AG04449 (cell line): Measurements from ENCODE around the gene NOL4L.

Source experiments
- CTCF ChIA-PET: fragments of 350-600 bp; formaldehyde crosslinking; extraction: SDS; loops from one replicate; lab custom pipeline; 2021; ENCODE audit warnings: antibody characterized with exemption; lab: Yijun Ruan, JAX
- POLR2A ChIA-PET: fragments of 400-600, 350-600 bp; formaldehyde crosslinking; extraction: SDS; loops from one replicate; lab custom pipeline; 2020; ENCODE audit warnings: antibody characterized with exemption, inconsistent platforms; lab: Yijun Ruan, JAX
- DNase-seq: peaks from one replicate; pipeline ENCODE4 v3.0.0-alpha.2; 2010; ENCODE audit warnings: low read depth, low spot score
- H3K4me3 ChIP-seq: 2 replicates; pipeline ENCODE4 v1.5.1; 2011; ENCODE audit warnings: low read depth, mild to moderate bottlenecking, control low read depth, low read length
- CTCF ChIP-seq: IDR thresholded peaks from one replicate; pipeline ENCODE4 v1.5.1; 2011; ENCODE audit warnings: mild to moderate bottlenecking, moderate library complexity, low read length, control low read depth, inconsistent platforms; ENCODE audit not compliant: insufficient read depth; ENCODE audit errors: missing control alignments

The NOL4L gene

DNA sequence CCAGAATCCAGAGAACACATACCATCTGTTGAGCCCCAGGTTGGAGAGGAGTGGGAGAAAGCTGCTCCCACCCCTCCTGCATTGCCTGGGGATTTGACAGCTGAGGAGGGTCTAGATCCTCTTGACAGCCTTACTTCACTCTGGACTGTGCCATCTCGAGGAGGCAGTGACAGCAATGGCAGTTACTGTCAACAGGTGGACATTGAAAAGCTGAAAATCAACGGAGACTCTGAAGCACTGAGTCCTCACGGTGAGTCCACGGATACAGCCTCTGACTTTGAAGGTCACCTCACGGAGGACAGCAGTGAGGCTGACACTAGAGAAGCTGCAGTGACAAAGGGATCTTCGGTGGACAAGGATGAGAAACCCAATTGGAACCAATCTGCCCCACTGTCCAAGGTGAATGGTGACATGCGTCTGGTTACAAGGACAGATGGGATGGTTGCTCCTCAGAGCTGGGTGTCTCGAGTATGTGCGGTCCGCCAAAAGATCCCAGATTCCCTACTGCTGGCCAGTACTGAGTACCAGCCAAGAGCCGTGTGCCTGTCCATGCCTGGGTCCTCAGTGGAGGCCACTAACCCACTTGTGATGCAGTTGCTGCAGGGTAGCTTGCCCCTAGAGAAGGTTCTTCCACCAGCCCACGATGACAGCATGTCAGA, 149.6 kb downstream of the NOL4L start:
- CTCF ChIA-PET = no interaction called here
- POLR2A ChIA-PET = no interaction called here
- H3K4me3 ChIP-seq = no peak overlapping the region
- no peak for TF ChIP-seq CTCF
- no peak for DNase-seq

GRCh38 chr20:32434434-32434833, 150.7 kb downstream of the NOL4L start:
- TF ChIP-seq CTCF = no peak
- DNase-seq = no peak
- ChIA-PET POLR2A (no interaction called here), CTCF (interaction anchor here (1.5 kb wide), 1 partner anchor 51 kb away, joined by 3 read pairs; no protein-coding TSS in a partner anchor)
- no peak overlapping the region for H3K4me3 ChIP-seq

DNA sequence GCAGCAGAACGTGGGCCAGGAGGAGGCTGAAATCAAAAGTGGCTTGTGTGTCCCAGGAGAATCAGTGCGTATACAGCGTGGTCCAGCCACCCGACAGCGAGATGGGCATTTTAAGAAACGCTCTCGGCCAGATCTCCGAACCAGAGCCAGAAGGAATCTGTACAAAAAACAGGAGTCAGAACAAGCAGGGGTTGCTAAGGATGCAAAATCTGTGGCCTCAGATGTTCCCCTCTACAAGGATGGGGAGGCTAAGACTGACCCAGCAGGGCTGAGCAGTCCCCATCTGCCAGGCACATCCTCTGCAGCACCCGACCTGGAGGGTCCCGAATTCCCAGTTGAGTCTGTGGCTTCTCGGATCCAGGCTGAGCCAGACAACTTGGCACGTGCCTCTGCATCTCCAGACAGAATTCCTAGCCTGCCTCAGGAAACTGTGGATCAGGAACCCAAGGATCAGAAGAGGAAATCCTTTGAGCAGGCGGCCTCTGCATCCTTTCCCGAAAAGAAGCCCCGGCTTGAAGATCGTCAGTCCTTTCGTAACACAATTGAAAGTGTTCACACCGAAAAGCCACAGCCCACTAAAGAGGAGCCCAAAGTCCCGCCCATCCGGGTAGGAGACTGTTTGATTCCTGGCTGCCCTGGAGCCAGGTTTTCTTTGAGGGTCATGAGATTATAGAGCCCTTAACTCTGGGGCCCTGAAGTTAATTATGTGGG, 151.7 kb downstream of the NOL4L start:
- no peak overlapping the region for H3K4me3 ChIP-seq
- TF ChIP-seq CTCF = no peak
- ChIA-PET CTCF (interaction anchor here (1.5 kb wide), 1 partner anchor 52 kb away, joined by 3 read pairs; no protein-coding TSS in a partner anchor), POLR2A (no interaction called here)
- DNase-seq = no peak

GRCh38 chr20:32432277-32432676, 152.9 kb downstream of the NOL4L start:
- TF ChIP-seq CTCF = no peak
- ChIA-PET CTCF (interaction anchor here (1.2 to 1.4 kb wide), 2 partner anchors 9 kb away, joined by 4 read pairs; no protein-coding TSS in a partner anchor), POLR2A (no interaction called here)
- no peak overlapping the region for H3K4me3 ChIP-seq
- DNase-seq = no peak

- no peak overlapping the region for H3K4me3 ChIP-seq
- ChIA-PET POLR2A (no interaction called here), CTCF (interaction anchor here (0.6 to 1.4 kb wide), 3 partner anchors 8 to 145 kb away, joined by 4 read pairs; no protein-coding TSS in a partner anchor)
- no peak for DNase-seq
- no peak for TF ChIP-seq CTCF
These were observed 153.7 kb downstream of the NOL4L start for GRCh38 chr20:32431457-32431856.

DNA sequence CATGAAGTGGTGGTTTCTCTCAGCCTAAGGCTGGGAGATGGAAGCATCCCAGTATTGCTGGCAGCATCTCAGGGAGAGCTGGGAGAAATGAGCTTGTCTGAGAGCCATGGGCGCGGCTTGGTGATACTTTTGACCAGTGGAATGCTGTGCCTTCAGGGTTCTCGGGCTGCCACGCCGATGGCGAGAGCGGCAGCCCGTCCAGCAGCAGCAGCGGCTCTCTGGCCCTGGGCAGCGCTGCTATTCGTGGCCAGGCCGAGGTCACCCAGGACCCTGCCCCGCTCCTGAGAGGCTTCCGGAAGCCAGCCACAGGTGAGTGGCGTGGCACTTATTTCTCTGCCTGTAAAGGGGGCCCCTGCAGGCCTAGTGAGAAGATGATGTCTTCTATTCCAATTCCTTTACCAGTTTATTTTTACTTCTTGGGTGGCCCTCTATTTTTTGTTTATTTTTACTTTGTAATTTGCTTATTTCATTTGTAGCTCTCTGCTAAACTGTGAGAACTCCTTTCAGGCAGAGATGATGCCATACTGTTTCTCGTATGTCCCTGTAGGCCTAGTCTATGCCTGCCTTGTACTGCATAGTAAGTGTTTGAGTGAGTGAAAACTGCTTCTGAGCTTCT, 155.3 kb downstream of the NOL4L start:
- TF ChIP-seq CTCF = no peak
- CTCF ChIA-PET = no interaction called here
- no peak for DNase-seq
- POLR2A ChIA-PET = no interaction called here
- no peak overlapping the region for H3K4me3 ChIP-seq
